A549 (cell line): ENCODE measurements around the gene TEX36. TPM values are rescaled to one million over a fixed set of nuclear protein-coding genes. Genes with fewer than 3 reads are reported as not detected.

Experiments
- ATAC-seq, 2 experiments: fragments of 200-7000 bp in 1 of 2; fragments of >200 bp in 1 of 2; cut with Nextera tagmentation in 1 of 2; cut with Tn5 transposase in 1 of 2; 3 replicates each; pipeline versions ENCODE4 v1.8.0 to v1.9.1; 2018 to 2020; ENCODE audit warnings: mild to moderate bottlenecking in 1 of 2, moderate library complexity in 1 of 2
- CTCF ChIA-PET: fragments of 300-600 bp; sonication (Branson Sonifier 250); formaldehyde crosslinking; extraction: SDS; loops from one replicate; lab custom pipeline; 2021; ENCODE audit warnings: antibody characterized with exemption, inconsistent platforms; lab: Yijun Ruan, JAX
- POLR2A ChIA-PET: fragments of 350-600 bp; formaldehyde crosslinking; extraction: SDS; loops from one replicate; lab custom pipeline; 2021; ENCODE audit warnings: antibody characterized with exemption, inconsistent platforms; lab: Yijun Ruan, JAX
- DNase-seq, 2 experiments: peaks; one replicate each; pipeline versions ENCODE4 v3.0.0 to v3.0.0-alpha.2; 2011 to 2016; ENCODE audit warnings: low read depth in 1 of 2, low spot score in 1 of 2
- FAIRE-seq: peaks from 2 replicates; lab custom pipeline; 2011; peaks lifted over from hg19 to GRCh38; lab: Jason Lieb, UNC
- H3K27ac ChIP-seq, 2 experiments: fragments of >200 bp; sonication (Bioruptor Twin); formaldehyde crosslinking; 3 replicates each; pipeline ENCODE4 v1.5.1; 2016 to 2017
- H3K4me1 ChIP-seq: fragments of >200 bp; sonication (Bioruptor Twin); formaldehyde crosslinking; 3 replicates; pipeline ENCODE4 v1.6.1; 2016
- H3K4me2 ChIP-seq: fragments of >200 bp; sonication (Bioruptor Twin); formaldehyde crosslinking; 3 replicates; pipeline ENCODE4 v1.6.1; 2016
- H3K4me3 ChIP-seq: fragments of >200 bp; sonication (Bioruptor Twin); formaldehyde crosslinking; 3 replicates; pipeline ENCODE4 v1.5.1; 2016
- H3K9me3 ChIP-seq: fragments of >200 bp; sonication (Bioruptor Twin); formaldehyde crosslinking; 3 replicates; pipeline ENCODE4 v1.6.1; 2016
- ATOH8 ChIP-seq: fragments of 250-450 bp; sonication (Bioruptor Pico); IDR thresholded peaks from 2 replicates; pipeline ENCODE4 v1.5.0; 2020; ENCODE audit warnings: low read depth, mild to moderate bottlenecking, moderate library complexity
- BHLHE40 ChIP-seq: IDR thresholded peaks from 2 replicates; pipeline ENCODE4 v1.6.1; 2012; ENCODE audit warnings: low read depth, low read length, inconsistent platforms
- CBX2 ChIP-seq: fragments of 200-600 bp; sonication (generic); IDR thresholded peaks from 2 replicates; pipeline ENCODE4 v1.6.1; 2016; ENCODE audit warnings: low read depth, mild to moderate bottlenecking, borderline replicate concordance
- EHF ChIP-seq: fragments of 250-450 bp; sonication (Bioruptor Pico); IDR thresholded peaks from 2 replicates; pipeline ENCODE4 v1.5.0; 2020; ENCODE audit warnings: mild to moderate bottlenecking
- ESRRA ChIP-seq: fragments of 150-350 bp; IDR thresholded peaks from 2 replicates; pipeline ENCODE4 v1.6.1; 2014; ENCODE audit warnings: mild to moderate bottlenecking, low read length, borderline replicate concordance
- FOSB ChIP-seq: fragments of 250-450 bp; sonication (Bioruptor Pico); IDR thresholded peaks from 2 replicates; pipeline ENCODE4 v1.5.0; 2020; ENCODE audit warnings: mild to moderate bottlenecking, moderate library complexity
- FOSL2 ChIP-seq, 2 experiments: fragments of 450-650 bp in 1 of 2; fragments of >200 bp in 1 of 2; sonication (Bioruptor Twin) in 1 of 2; formaldehyde crosslinking; IDR thresholded peaks; 2 replicates each; pipeline versions ENCODE4 v1.5.0 to v1.6.1; 2016 to 2020; ENCODE audit warnings: mild to moderate bottlenecking in 1 of 2, moderate library complexity in 1 of 2
- FOXS1 ChIP-seq: fragments of 250-450 bp; sonication (Bioruptor Pico); IDR thresholded peaks from 2 replicates; pipeline ENCODE4 v1.5.0; 2020; ENCODE audit warnings: mild to moderate bottlenecking, moderate library complexity
- HOXA7 ChIP-seq: fragments of 250-450 bp; sonication (Bioruptor Pico); IDR thresholded peaks from 2 replicates; pipeline ENCODE4 v1.5.0; 2020; ENCODE audit warnings: mild to moderate bottlenecking, moderate library complexity
- HOXB13 ChIP-seq: fragments of 250-450 bp; sonication (Bioruptor Pico); IDR thresholded peaks from 2 replicates; pipeline ENCODE4 v1.5.0; 2020; ENCODE audit warnings: low read depth, mild to moderate bottlenecking, moderate library complexity
- JUNB ChIP-seq: fragments of >200 bp; sonication (Bioruptor Twin); formaldehyde crosslinking; IDR thresholded peaks from 2 replicates; pipeline ENCODE4 v1.6.1; 2016
- MYC ChIP-seq: IDR thresholded peaks from 2 replicates; pipeline ENCODE4 v1.6.1; 2012; ENCODE audit warnings: mild to moderate bottlenecking, inconsistent platforms, low read length, improper control_type of control experiment, borderline replicate concordance
- PHF8 ChIP-seq: fragments of 200-600 bp; sonication (generic); IDR thresholded peaks from 2 replicates; pipeline ENCODE4 v1.6.1; 2016; ENCODE audit warnings: low read depth, mild to moderate bottlenecking, antibody characterized with exemption, moderate library complexity, borderline replicate concordance
- RAD21 ChIP-seq, 2 experiments: fragments of >200 bp in 1 of 2; sonication (Bioruptor Twin) in 1 of 2; formaldehyde crosslinking in 1 of 2; IDR thresholded peaks in 1 of 2; conservative IDR thresholded peaks in 1 of 2; 2 replicates in 1 of 2; 3 replicates in 1 of 2; pipeline ENCODE4 v1.6.1; 2012 to 2018; ENCODE audit warnings: inconsistent platforms in 1 of 2
- RARB ChIP-seq: fragments of 250-450 bp; sonication (Bioruptor Pico); IDR thresholded peaks from 2 replicates; pipeline ENCODE4 v1.8.0; 2021; ENCODE audit warnings: mild to moderate bottlenecking, moderate library complexity
- SMC3 ChIP-seq: fragments of >200 bp; sonication (Bioruptor Twin); formaldehyde crosslinking; IDR thresholded peaks from 3 replicates; pipeline ENCODE4 v1.6.1; 2018; ENCODE audit warnings: inconsistent platforms
- SREBF2 ChIP-seq: fragments of 450-650 bp; IDR thresholded peaks from 2 replicates; pipeline ENCODE4 v1.6.1; 2014; ENCODE audit warnings: mild to moderate bottlenecking, moderate library complexity
- TFCP2L1 ChIP-seq: fragments of 250-450 bp; sonication (Bioruptor Pico); IDR thresholded peaks from 2 replicates; pipeline ENCODE4 v1.5.0; 2021; ENCODE audit warnings: mild to moderate bottlenecking
- TP53 ChIP-seq: fragments of 250-450 bp; sonication (Bioruptor Pico); IDR thresholded peaks from 2 replicates; pipeline ENCODE4 v1.5.0; 2021; ENCODE audit warnings: mild to moderate bottlenecking, moderate library complexity
- ZFP36 ChIP-seq: fragments of 450-650 bp; IDR thresholded peaks from 2 replicates; pipeline ENCODE4 v1.6.1; 2014; ENCODE audit warnings: borderline replicate concordance; ENCODE audit not compliant: partially characterized antibody
- ZNF302 ChIP-seq: fragments of 250-450 bp; sonication (Bioruptor Pico); IDR thresholded peaks from 2 replicates; pipeline ENCODE4 v1.9.0; 2021; ENCODE audit warnings: inconsistent platforms, mild to moderate bottlenecking, moderate library complexity
- WGBS: methylation state at CpG from one replicate; pipeline ENCODE4 v1.1.6; 2017; ENCODE audit errors: missing lambda C conversion rate; 5-methylcytosine and 5-hydroxymethylcytosine counted together
- polyA plus RNA-seq, 4 experiments: library from polyadenylated mRNA; depleted of rRNA in 3 of 4; stranded (reverse); fragments of >200 nt; fragmentation: RNase III in 1 of 4; extraction: RNeasy Plus Mini Kit Qiagen cat#74134 plus additional on column Dnase treatment in 1 of 4; gene quantifications; 2 replicates in 3 of 4; 3 replicates in 1 of 4; pipeline ENCODE4 v1.2.3, GENCODE V29; 2011 to 2017
- TF ChIP-seq, protein P1 (sequence below): IDR thresholded peaks from 2 replicates; pipeline ENCODE4 v1.6.1; 2012
- TF ChIP-seq, protein P2 (sequence below): fragments of 200-600 bp; sonication (generic); IDR thresholded peaks from 2 replicates; pipeline ENCODE4 v1.6.1; 2016; ENCODE audit warnings: antibody characterized with exemption, mild to moderate bottlenecking, moderate library complexity

TEX36 gene
- polyA plus RNA-seq, 2 of the 4 experiments (the other 2 are of a cell fraction), result not detected

- Histone ChIP-seq H3K4me3 (no peak overlapping the region), H3K9me3 (peaks cover 3% of the 10 kb centered on the region; the same call in 1 of the 3 replicates), H3K4me2 (no peak overlapping the region), H3K27ac (no peak overlapping the region), H3K4me1 (no peaks in the 10 kb centered on the region)
- ChIA-PET CTCF (interaction anchor here (0.6 kb wide), 1 partner anchor 707 kb away, joined by 3 read pairs; no protein-coding TSS in a partner anchor), POLR2A (no interaction called here)
- DNase-seq, result no peak
- TF ChIP-seq FOXS1, result no peak
- no peak for FAIRE-seq
- 30% methylated on average over 6 of the region's 6 CpGs for WGBS
- ATAC-seq, result no peak
These were observed 56.3 kb downstream of the TEX36 start for GRCh38 chr10:125626671-125627070.

DNA sequence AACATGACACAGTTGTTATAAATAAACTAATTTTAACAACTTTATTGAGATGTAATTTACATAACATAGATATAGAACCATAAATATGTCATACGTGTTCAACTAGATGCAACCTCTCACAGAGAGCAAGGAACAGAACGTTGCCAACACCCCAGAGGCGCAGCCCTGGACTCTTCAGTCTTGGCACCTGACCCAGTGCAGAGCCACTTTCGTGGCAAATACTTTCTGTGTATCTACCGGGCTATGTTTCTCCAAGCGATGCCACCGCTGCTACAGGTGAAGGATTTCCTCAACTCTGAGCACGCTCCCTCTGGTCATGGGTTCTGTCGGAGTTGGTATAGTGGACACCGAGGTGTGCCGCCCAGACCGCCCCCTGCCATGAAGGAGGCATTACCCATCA lies 57.4 kb downstream of the TEX36 start:
- Histone ChIP-seq H3K4me3 (no peak overlapping the region), H3K27ac (no peak overlapping the region), H3K4me2 (no peak overlapping the region), H3K4me1 (no peaks in the 10 kb centered on the region), H3K9me3 (peaks cover 11% of the 10 kb centered on the region; the same call in 2 of the 3 replicates)
- ChIA-PET POLR2A (no interaction called here), CTCF (no interaction called here)
- FAIRE-seq, result no peak
- no peak for TF ChIP-seq RARB (CRISPR knock-in tag)
- no peak for TF ChIP-seq CBX2
- no peak for TF ChIP-seq TFCP2L1 (CRISPR knock-in tag)
- TF ChIP-seq HOXA7 (CRISPR knock-in tag), result no peak
- TF ChIP-seq FOSB, result no peak
- TF ChIP-seq, protein P1, sequence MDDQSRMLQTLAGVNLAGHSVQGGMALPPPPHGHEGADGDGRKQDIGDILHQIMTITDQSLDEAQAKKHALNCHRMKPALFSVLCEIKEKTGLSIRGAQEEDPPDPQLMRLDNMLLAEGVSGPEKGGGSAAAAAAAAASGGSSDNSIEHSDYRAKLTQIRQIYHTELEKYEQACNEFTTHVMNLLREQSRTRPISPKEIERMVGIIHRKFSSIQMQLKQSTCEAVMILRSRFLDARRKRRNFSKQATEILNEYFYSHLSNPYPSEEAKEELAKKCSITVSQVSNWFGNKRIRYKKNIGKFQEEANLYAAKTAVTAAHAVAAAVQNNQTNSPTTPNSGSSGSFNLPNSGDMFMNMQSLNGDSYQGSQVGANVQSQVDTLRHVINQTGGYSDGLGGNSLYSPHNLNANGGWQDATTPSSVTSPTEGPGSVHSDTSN, result no peak
- TF ChIP-seq HOXB13 (CRISPR knock-in tag), result no peak
- TF ChIP-seq TP53 (CRISPR knock-in tag), result no peak
- no peak for TF ChIP-seq RAD21 (conservative IDR thresholded peaks at IDR 0.05 in 1 of 2, IDR thresholded peaks at IDR 0.05 in 1 of 2)
- ATAC-seq, result no peak
- no peak for DNase-seq
- 33% methylated on average over 12 of the region's 12 CpGs for WGBS

DNA sequence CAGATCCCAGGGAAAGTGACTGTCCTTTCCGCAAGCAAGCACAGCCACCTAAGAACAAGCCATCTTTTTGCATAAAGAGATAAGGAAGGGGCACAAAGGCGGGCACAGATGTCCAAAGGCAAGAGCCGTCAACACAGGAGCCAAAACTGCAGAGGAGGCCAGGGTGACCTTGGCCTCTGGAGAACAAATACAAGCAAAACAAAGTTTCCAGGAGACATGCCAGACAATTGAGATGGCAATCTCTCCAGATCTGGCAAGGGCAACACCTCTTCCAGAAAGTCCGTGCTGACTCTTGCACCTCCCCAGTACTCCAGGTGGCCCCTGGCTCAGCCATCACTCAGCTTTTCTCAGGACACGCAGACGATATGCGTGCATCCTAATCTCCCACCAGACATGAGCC lies 58.2 kb downstream of the TEX36 start:
- FAIRE-seq, result no peak
- H3K9me3 ChIP-seq, result peaks cover 11% of the 10 kb centered on the region; the same call in 2 of the 3 replicates
- POLR2A ChIA-PET, result no interaction called here
- H3K4me1 ChIP-seq, result no peaks in the 10 kb centered on the region
- no peak overlapping the region for H3K4me2 ChIP-seq
- CTCF ChIA-PET, result no interaction called here
- H3K27ac ChIP-seq, result no peak overlapping the region
- TF ChIP-seq JUNB, result no peak
- no peak for TF ChIP-seq FOSB
- TF ChIP-seq ATOH8 (CRISPR knock-in tag), result no peak
- no peak for TF ChIP-seq RAD21 (conservative IDR thresholded peaks at IDR 0.05 in 1 of 2, IDR thresholded peaks at IDR 0.05 in 1 of 2)
- no peak for TF ChIP-seq SREBF2
- TF ChIP-seq SMC3, result no peak
- no peak for TF ChIP-seq PHF8
- TF ChIP-seq TFCP2L1 (CRISPR knock-in tag), result no peak
- no peak for TF ChIP-seq MYC
- no peak for TF ChIP-seq HOXA7 (CRISPR knock-in tag)
- TF ChIP-seq ZFP36, result no peak
- no peak for TF ChIP-seq ZNF302 (CRISPR knock-in tag)
- no peak for TF ChIP-seq EHF (CRISPR knock-in tag)
- TF ChIP-seq ESRRA, result no peak
- TF ChIP-seq, protein P2, sequence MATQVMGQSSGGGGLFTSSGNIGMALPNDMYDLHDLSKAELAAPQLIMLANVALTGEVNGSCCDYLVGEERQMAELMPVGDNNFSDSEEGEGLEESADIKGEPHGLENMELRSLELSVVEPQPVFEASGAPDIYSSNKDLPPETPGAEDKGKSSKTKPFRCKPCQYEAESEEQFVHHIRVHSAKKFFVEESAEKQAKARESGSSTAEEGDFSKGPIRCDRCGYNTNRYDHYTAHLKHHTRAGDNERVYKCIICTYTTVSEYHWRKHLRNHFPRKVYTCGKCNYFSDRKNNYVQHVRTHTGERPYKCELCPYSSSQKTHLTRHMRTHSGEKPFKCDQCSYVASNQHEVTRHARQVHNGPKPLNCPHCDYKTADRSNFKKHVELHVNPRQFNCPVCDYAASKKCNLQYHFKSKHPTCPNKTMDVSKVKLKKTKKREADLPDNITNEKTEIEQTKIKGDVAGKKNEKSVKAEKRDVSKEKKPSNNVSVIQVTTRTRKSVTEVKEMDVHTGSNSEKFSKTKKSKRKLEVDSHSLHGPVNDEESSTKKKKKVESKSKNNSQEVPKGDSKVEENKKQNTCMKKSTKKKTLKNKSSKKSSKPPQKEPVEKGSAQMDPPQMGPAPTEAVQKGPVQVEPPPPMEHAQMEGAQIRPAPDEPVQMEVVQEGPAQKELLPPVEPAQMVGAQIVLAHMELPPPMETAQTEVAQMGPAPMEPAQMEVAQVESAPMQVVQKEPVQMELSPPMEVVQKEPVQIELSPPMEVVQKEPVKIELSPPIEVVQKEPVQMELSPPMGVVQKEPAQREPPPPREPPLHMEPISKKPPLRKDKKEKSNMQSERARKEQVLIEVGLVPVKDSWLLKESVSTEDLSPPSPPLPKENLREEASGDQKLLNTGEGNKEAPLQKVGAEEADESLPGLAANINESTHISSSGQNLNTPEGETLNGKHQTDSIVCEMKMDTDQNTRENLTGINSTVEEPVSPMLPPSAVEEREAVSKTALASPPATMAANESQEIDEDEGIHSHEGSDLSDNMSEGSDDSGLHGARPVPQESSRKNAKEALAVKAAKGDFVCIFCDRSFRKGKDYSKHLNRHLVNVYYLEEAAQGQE, result no peak
- no peak for TF ChIP-seq FOSL2 (IDR thresholded peaks at IDR 0.05)
- TF ChIP-seq FOSL2 (CRISPR knock-in tag; IDR thresholded peaks at IDR 0.05), result no peak
- no peak for TF ChIP-seq BHLHE40
- H3K4me3 ChIP-seq, result no peak overlapping the region
- 52% methylated on average over 7 of the region's 7 CpGs for WGBS
- no peak for DNase-seq
- ATAC-seq, result no peak
